WTC11 (cell line): ENCODE data around the gene RNF17. TPM values are rescaled to one million over a fixed set of nuclear protein-coding genes. Genes with fewer than 3 reads are reported as not detected.

ENCODE experiments used
- ATAC-seq: fragments of 200-7000 bp; cut with Tn5 transposase; 2 replicates; pipeline ENCODE4 v1.10.0; 2021; ENCODE audit warnings: mild to moderate bottlenecking, moderate library complexity
- CTCF ChIA-PET: fragments of 300-600 bp; sonication (Branson Sonifier 250); formaldehyde crosslinking; loops from one replicate; lab custom pipeline; 2021; ENCODE audit warnings: antibody characterized with exemption; lab: Charles Lee
- POLR2A ChIA-PET: fragments of 350-600 bp; sonication (Branson Sonifier 250); formaldehyde crosslinking; loops from one replicate; lab custom pipeline; 2021; ENCODE audit warnings: antibody characterized with exemption; lab: Charles Lee
- DNase-seq: peaks from one replicate; pipeline ENCODE4 v3.0.0; 2021; ENCODE audit warnings: low spot score
- H3K27ac Mint-ChIP-seq: 2 replicates; pipeline ENCODE4 v1.8.0; 2021; ENCODE audit warnings: mixed read lengths
- H3K27me3 Mint-ChIP-seq: 2 replicates; pipeline ENCODE4 v1.8.0; 2021; ENCODE audit warnings: low read depth, mild to moderate bottlenecking, moderate library complexity, mixed read lengths
- H3K36me3 Mint-ChIP-seq: 2 replicates; pipeline ENCODE4 v1.8.0; 2021; ENCODE audit warnings: mixed read lengths
- H3K4me1 Mint-ChIP-seq: 2 replicates; pipeline ENCODE4 v1.8.0; 2022; ENCODE audit warnings: mixed read lengths
- H3K4me3 Mint-ChIP-seq: 2 replicates; pipeline ENCODE4 v1.8.0; 2021; ENCODE audit warnings: mild to moderate bottlenecking, moderate library complexity, mixed read lengths
- H3K9me3 Mint-ChIP-seq: 2 replicates; pipeline ENCODE4 v1.8.0; 2021; ENCODE audit warnings: mixed read lengths
- ATF3 ChIP-seq: sonication (generic); formaldehyde crosslinking; conservative IDR thresholded peaks from 2 replicates; pipeline ENCODE4 v1.8.1; 2022; ENCODE audit warnings: mild to moderate bottlenecking, missing genetic modification reagents
- CDX4 ChIP-seq: fragments of 250-450 bp; sonication (Bioruptor Pico); IDR thresholded peaks from 2 replicates; pipeline ENCODE4 v1.9.0; 2021; ENCODE audit warnings: moderate library complexity, mild to moderate bottlenecking, inconsistent platforms, borderline replicate concordance
- CREM ChIP-seq: sonication (generic); formaldehyde crosslinking; IDR thresholded peaks from 2 replicates; pipeline ENCODE4 v1.8.1; 2022; ENCODE audit warnings: mild to moderate bottlenecking, missing genetic modification reagents, moderate library complexity
- ELF4 ChIP-seq: sonication (generic); formaldehyde crosslinking; IDR thresholded peaks from 2 replicates; pipeline ENCODE4 v1.8.1; 2022; ENCODE audit warnings: low read depth, mild to moderate bottlenecking, moderate library complexity, missing genetic modification reagents
- ESRRA ChIP-seq: sonication (generic); formaldehyde crosslinking; IDR thresholded peaks from 2 replicates; pipeline ENCODE4 v1.8.1; 2022; ENCODE audit warnings: mild to moderate bottlenecking, missing genetic modification reagents, borderline replicate concordance
- IRF2 ChIP-seq: sonication (generic); formaldehyde crosslinking; IDR thresholded peaks from 2 replicates; pipeline ENCODE4 v1.8.0; 2022; ENCODE audit warnings: low read depth, missing genetic modification reagents, borderline replicate concordance
- JAZF1 ChIP-seq: fragments of 250-450 bp; sonication (Bioruptor Pico); IDR thresholded peaks from 2 replicates; pipeline ENCODE4 v1.9.0; 2021; ENCODE audit warnings: moderate library complexity, mild to moderate bottlenecking, inconsistent platforms
- JUN ChIP-seq: sonication (generic); formaldehyde crosslinking; IDR thresholded peaks from 2 replicates; pipeline ENCODE4 v1.8.0; 2023; ENCODE audit warnings: mild to moderate bottlenecking, missing genetic modification reagents
- MLX ChIP-seq: sonication (generic); formaldehyde crosslinking; IDR thresholded peaks from 2 replicates; pipeline ENCODE4 v1.8.1; 2023; ENCODE audit warnings: mild to moderate bottlenecking, missing genetic modification reagents, moderate library complexity
- NFYB ChIP-seq: sonication (generic); formaldehyde crosslinking; conservative IDR thresholded peaks from 2 replicates; pipeline ENCODE4 v1.8.0; 2022; ENCODE audit warnings: low read depth, missing genetic modification reagents
- NR1H2 ChIP-seq: sonication (generic); formaldehyde crosslinking; IDR thresholded peaks from 2 replicates; pipeline ENCODE4 v1.9.0; 2021; ENCODE audit warnings: mild to moderate bottlenecking, moderate library complexity, missing genetic modification reagents
- PRRX2 ChIP-seq: fragments of 250-450 bp; sonication (Bioruptor Pico); IDR thresholded peaks from 2 replicates; pipeline ENCODE4 v1.8.0; 2021; ENCODE audit warnings: mild to moderate bottlenecking
- SMAD4 ChIP-seq: sonication (generic); formaldehyde crosslinking; IDR thresholded peaks from 2 replicates; pipeline ENCODE4 v1.8.0; 2022; ENCODE audit warnings: mild to moderate bottlenecking, missing genetic modification reagents
- USF2 ChIP-seq: sonication (generic); formaldehyde crosslinking; IDR thresholded peaks from 2 replicates; pipeline ENCODE4 v1.8.1; 2023; ENCODE audit warnings: mild to moderate bottlenecking, missing genetic modification reagents, moderate library complexity
- ZBTB21 ChIP-seq: sonication (generic); formaldehyde crosslinking; IDR thresholded peaks from 2 replicates; pipeline ENCODE4 v1.8.1; 2023; ENCODE audit warnings: mild to moderate bottlenecking, missing genetic modification reagents, borderline replicate concordance
- ZNF121 ChIP-seq: sonication (generic); formaldehyde crosslinking; IDR thresholded peaks from 2 replicates; pipeline ENCODE4 v1.8.0; 2023; ENCODE audit warnings: missing genetic modification reagents
- ZNF671 ChIP-seq: fragments of 250-450 bp; sonication (Bioruptor Pico); IDR thresholded peaks from 2 replicates; pipeline ENCODE4 v1.8.0; 2021; ENCODE audit warnings: mild to moderate bottlenecking
- total RNA-seq: library from RNA; stranded (reverse); gene quantifications from 3 replicates; pipeline ENCODE4 v1.2.3, GENCODE V29; 2021
- TF ChIP-seq, protein P1 (sequence below): sonication (generic); formaldehyde crosslinking; IDR thresholded peaks from 2 replicates; pipeline ENCODE4 v1.8.1; 2022; ENCODE audit warnings: mild to moderate bottlenecking, missing genetic modification reagents, moderate library complexity, borderline replicate concordance
- TF ChIP-seq, protein P2 (sequence below): sonication (generic); formaldehyde crosslinking; IDR thresholded peaks from 2 replicates; pipeline ENCODE4 v1.8.0; 2022; ENCODE audit warnings: mild to moderate bottlenecking, missing genetic modification reagents
- TF ChIP-seq, protein P3 (sequence below): sonication (generic); formaldehyde crosslinking; conservative IDR thresholded peaks from 2 replicates; pipeline ENCODE4 v1.8.1; 2023; ENCODE audit warnings: mild to moderate bottlenecking, low read depth, missing genetic modification reagents, moderate library complexity

RNF17 gene
- total RNA-seq, 1 experiment from 2014 or later: not detected

GRCh38 chr13:24759197-24759596, 4.8 kb upstream of the RNF17 start:
- DNase-seq: no peak
- ChIA-PET POLR2A (interaction anchor here (0.6 to 0.7 kb wide), 2 partner anchors 28 to 83 kb away, joined by 3 to 5 read pairs; no protein-coding TSS in a partner anchor), CTCF (no interaction called here)
- TF ChIP-seq SMAD4 (CRISPR knock-in tag): no peak
- TF ChIP-seq, protein P1, sequence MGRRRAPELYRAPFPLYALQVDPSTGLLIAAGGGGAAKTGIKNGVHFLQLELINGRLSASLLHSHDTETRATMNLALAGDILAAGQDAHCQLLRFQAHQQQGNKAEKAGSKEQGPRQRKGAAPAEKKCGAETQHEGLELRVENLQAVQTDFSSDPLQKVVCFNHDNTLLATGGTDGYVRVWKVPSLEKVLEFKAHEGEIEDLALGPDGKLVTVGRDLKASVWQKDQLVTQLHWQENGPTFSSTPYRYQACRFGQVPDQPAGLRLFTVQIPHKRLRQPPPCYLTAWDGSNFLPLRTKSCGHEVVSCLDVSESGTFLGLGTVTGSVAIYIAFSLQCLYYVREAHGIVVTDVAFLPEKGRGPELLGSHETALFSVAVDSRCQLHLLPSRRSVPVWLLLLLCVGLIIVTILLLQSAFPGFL: no peak
- Mint-ChIP-seq H3K27ac (no peak overlapping the region), H3K4me3 (no peak overlapping the region), H3K9me3 (no peaks in the 10 kb centered on the region), H3K4me1 (peaks cover 12% of the 10 kb centered on the region), H3K27me3 (peaks cover 5% of the 10 kb centered on the region), H3K36me3 (no peaks in the 10 kb centered on the region)
- no peak for ATAC-seq

DNA sequence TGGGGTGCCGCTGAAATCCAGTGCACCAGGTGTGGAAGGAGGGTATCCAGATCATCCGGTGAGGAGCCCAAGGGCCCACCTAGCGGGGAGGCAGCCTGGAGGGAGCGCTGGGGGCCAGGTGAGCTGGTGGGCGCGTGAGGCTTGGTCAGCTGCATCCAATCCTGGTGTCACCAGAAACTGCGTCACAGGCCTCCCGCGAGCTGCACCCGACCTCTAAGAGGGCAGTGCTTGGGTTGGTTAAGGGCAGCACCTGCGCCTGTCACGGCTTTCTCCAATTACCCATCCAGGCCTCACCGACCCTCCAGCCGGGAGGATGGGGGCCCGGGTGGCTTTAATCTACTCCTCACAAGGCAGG, 284 bp downstream of the RNF17 start:
- ATAC-seq: no peak
- POLR2A ChIA-PET: no interaction called here
- Mint-ChIP-seq H3K27ac (no peak overlapping the region), H3K4me3 (no peak overlapping the region), H3K27me3 (peaks cover 5% of the 10 kb centered on the region), H3K9me3 (no peaks in the 10 kb centered on the region), H3K36me3 (no peaks in the 10 kb centered on the region), H3K4me1 (peaks cover 12% of the 10 kb centered on the region)
- no peak for DNase-seq
- no peak for TF ChIP-seq JUN (CRISPR knock-in tag)
- CTCF ChIA-PET: no interaction called here

GRCh38 chr13:24777171-24777570, 13.2 kb downstream of the RNF17 start:
- TF ChIP-seq PRRX2 (CRISPR knock-in tag) (no peak), MLX (no peak), NFYB (CRISPR knock-in tag) (no peak), CREM (CRISPR knock-in tag) (no peak), ZNF121 (CRISPR knock-in tag) (no peak), IRF2 (CRISPR knock-in tag) (no peak), ZNF671 (no peak), NR1H2 (no peak), JAZF1 (CRISPR knock-in tag) (no peak), ESRRA (no peak), ATF3 (CRISPR knock-in tag) (no peak), ELF4 (CRISPR knock-in tag) (no peak), CDX4 (CRISPR knock-in tag) (no peak), USF2 (CRISPR knock-in tag) (no peak), ZBTB21 (CRISPR knock-in tag) (no peak)
- TF ChIP-seq, protein P2, sequence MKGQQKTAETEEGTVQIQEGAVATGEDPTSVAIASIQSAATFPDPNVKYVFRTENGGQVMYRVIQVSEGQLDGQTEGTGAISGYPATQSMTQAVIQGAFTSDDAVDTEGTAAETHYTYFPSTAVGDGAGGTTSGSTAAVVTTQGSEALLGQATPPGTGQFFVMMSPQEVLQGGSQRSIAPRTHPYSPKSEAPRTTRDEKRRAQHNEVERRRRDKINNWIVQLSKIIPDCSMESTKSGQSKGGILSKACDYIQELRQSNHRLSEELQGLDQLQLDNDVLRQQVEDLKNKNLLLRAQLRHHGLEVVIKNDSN (CRISPR knock-in tag): no peak
- TF ChIP-seq, protein P3, sequence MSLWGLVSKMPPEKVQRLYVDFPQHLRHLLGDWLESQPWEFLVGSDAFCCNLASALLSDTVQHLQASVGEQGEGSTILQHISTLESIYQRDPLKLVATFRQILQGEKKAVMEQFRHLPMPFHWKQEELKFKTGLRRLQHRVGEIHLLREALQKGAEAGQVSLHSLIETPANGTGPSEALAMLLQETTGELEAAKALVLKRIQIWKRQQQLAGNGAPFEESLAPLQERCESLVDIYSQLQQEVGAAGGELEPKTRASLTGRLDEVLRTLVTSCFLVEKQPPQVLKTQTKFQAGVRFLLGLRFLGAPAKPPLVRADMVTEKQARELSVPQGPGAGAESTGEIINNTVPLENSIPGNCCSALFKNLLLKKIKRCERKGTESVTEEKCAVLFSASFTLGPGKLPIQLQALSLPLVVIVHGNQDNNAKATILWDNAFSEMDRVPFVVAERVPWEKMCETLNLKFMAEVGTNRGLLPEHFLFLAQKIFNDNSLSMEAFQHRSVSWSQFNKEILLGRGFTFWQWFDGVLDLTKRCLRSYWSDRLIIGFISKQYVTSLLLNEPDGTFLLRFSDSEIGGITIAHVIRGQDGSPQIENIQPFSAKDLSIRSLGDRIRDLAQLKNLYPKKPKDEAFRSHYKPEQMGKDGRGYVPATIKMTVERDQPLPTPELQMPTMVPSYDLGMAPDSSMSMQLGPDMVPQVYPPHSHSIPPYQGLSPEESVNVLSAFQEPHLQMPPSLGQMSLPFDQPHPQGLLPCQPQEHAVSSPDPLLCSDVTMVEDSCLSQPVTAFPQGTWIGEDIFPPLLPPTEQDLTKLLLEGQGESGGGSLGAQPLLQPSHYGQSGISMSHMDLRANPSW (CRISPR knock-in tag): no peak
- Mint-ChIP-seq H3K27ac (no peak overlapping the region), H3K4me1 (no peaks in the 10 kb centered on the region), H3K36me3 (no peaks in the 10 kb centered on the region), H3K27me3 (no peaks in the 10 kb centered on the region), H3K4me3 (no peak overlapping the region), H3K9me3 (peaks cover 8% of the 10 kb centered on the region)
- ATAC-seq (no peak), DNase-seq (no peak)
- POLR2A ChIA-PET: no interaction called here
- CTCF ChIA-PET: interaction anchor here (1.3 kb wide), 1 partner anchor 218 kb away, joined by 3 read pairs; no protein-coding TSS in a partner anchor
